IMR-90 (cell line): ENCODE results near the gene STXBP6. TPM values are rescaled to one million over a fixed set of nuclear protein-coding genes. Genes with fewer than 3 reads are reported as not detected.

ENCODE experiments used
- ATAC-seq: fragments of 200-7000 bp; cut with Tn5 transposase; 2 replicates; pipeline ENCODE4 v1.9.1; 2020; ENCODE audit warnings: low read depth, mild to moderate bottlenecking, moderate library complexity
- BruUV-seq: library from RNA; stranded (reverse); fragments of 400-500 nt; replicated peaks from 2 replicates; lab custom pipeline; 2021; lab: Mats Ljungman, UMichigan
- CTCF ChIA-PET: fragments of 300-600 bp; formaldehyde crosslinking; extraction: SDS; loops from one replicate; lab custom pipeline; 2021; ENCODE audit warnings: antibody characterized with exemption; lab: Yijun Ruan, JAX
- POLR2A ChIA-PET: fragments of 300-600 bp; sonication (Branson Sonifier 250); formaldehyde crosslinking; loops from one replicate; lab custom pipeline; 2022; ENCODE audit warnings: antibody characterized with exemption; ENCODE audit not compliant: unreplicated experiment; lab: Charles Lee
- DNase-seq: peaks from one replicate; pipeline ENCODE4 v3.0.0; 2013
- H2AFZ ChIP-seq: replicated peaks from 2 replicates; pipeline ENCODE3; 2013; ENCODE audit warnings: low read length, mild to moderate bottlenecking; ENCODE audit not compliant: poor library complexity
- H2AK5ac ChIP-seq: 2 replicates; pipeline ENCODE4 v1.6.1; 2013; ENCODE audit warnings: low read depth, low read length, inconsistent platforms
- H2AK9ac ChIP-seq: replicated peaks from 2 replicates; pipeline ENCODE3; 2013; ENCODE audit warnings: mild to moderate bottlenecking, low read depth, low read length, moderate library complexity; ENCODE audit not compliant: poor library complexity
- H2BK120ac ChIP-seq: 2 replicates; pipeline ENCODE4 v1.6.1; 2013; ENCODE audit warnings: low read depth, low read length, inconsistent platforms
- H2BK15ac ChIP-seq: 3 replicates; pipeline ENCODE4 v1.6.1; 2013; ENCODE audit warnings: low read depth, low read length, inconsistent platforms
- H2BK20ac ChIP-seq: 2 replicates; pipeline ENCODE4 v1.6.1; 2013; ENCODE audit warnings: low read depth, mild to moderate bottlenecking, inconsistent platforms, low read length, moderate library complexity
- H2BK5ac ChIP-seq: 2 replicates; pipeline ENCODE4 v1.6.1; 2013; ENCODE audit warnings: mild to moderate bottlenecking, low read depth, low read length, inconsistent platforms; ENCODE audit not compliant: poor library complexity, severe bottlenecking
- H3K14ac ChIP-seq: replicated peaks from 2 replicates; pipeline ENCODE4 v1.6.1; 2013; ENCODE audit warnings: low read depth, low read length, inconsistent platforms
- H3K18ac ChIP-seq: 2 replicates; pipeline ENCODE4 v1.6.1; 2013; ENCODE audit warnings: low read depth, low read length, control low read depth
- H3K23ac ChIP-seq: 2 replicates; pipeline ENCODE4 v1.6.1; 2013; ENCODE audit warnings: low read depth, low read length, inconsistent platforms
- H3K27ac ChIP-seq: 2 replicates; pipeline ENCODE4 v1.5.1; 2013; ENCODE audit warnings: mild to moderate bottlenecking, control low read depth, low read length; ENCODE audit not compliant: insufficient read depth
- H3K27me3 ChIP-seq: 2 replicates; pipeline ENCODE4 v1.6.1; 2013; ENCODE audit warnings: low read length; ENCODE audit not compliant: control insufficient read depth, insufficient read depth
- H3K36me3 ChIP-seq: 2 replicates; pipeline ENCODE4 v1.6.1; 2013; ENCODE audit warnings: low read length, mixed read lengths; ENCODE audit not compliant: control insufficient read depth, insufficient read depth
- H3K4ac ChIP-seq: 2 replicates; pipeline ENCODE4 v1.6.1; 2013; ENCODE audit warnings: low read depth, low read length, inconsistent platforms
- H3K4me1 ChIP-seq: 2 replicates; pipeline ENCODE4 v1.6.1; 2013; ENCODE audit warnings: low read length, mixed read lengths; ENCODE audit not compliant: control insufficient read depth, insufficient read depth
- H3K4me2 ChIP-seq: 2 replicates; pipeline ENCODE4 v1.6.1; 2013; ENCODE audit warnings: low read depth, mild to moderate bottlenecking, control low read depth, low read length, moderate library complexity
- H3K4me3 ChIP-seq: 2 replicates; pipeline ENCODE4 v1.5.1; 2013; ENCODE audit warnings: low read depth, mild to moderate bottlenecking, control low read depth, low read length, moderate library complexity; ENCODE audit not compliant: insufficient read depth
- H3K56ac ChIP-seq: 2 replicates; pipeline ENCODE4 v1.6.1; 2013; ENCODE audit warnings: low read length, inconsistent platforms; ENCODE audit not compliant: insufficient read depth; ENCODE audit errors: extremely low read depth
- H3K79me1 ChIP-seq, 2 experiments: 2 replicates each; pipeline ENCODE4 v1.6.1; 2013; ENCODE audit warnings: low read length in 2 of 2, inconsistent platforms in 1 of 2, low read depth in 1 of 2
- H3K9ac ChIP-seq: 2 replicates; pipeline ENCODE4 v1.6.1; 2013; ENCODE audit warnings: low read depth, low read length, control low read depth
- H3K9me1 ChIP-seq: 2 replicates; pipeline ENCODE4 v1.6.1; 2013; ENCODE audit warnings: low read length, inconsistent platforms; ENCODE audit not compliant: insufficient read depth
- H3K9me3 ChIP-seq: 2 replicates; pipeline ENCODE4 v1.6.1; 2013; ENCODE audit warnings: low read length; ENCODE audit not compliant: control insufficient read depth, insufficient read depth
- H4K20me1 ChIP-seq: 2 replicates; pipeline ENCODE4 v1.6.1; 2013; ENCODE audit warnings: low read length, inconsistent platforms; ENCODE audit not compliant: insufficient read depth
- H4K5ac ChIP-seq: 2 replicates; pipeline ENCODE4 v1.6.1; 2013; ENCODE audit warnings: mild to moderate bottlenecking, low read depth, low read length, control low read depth
- H4K8ac ChIP-seq, 2 experiments: 2 replicates each; pipeline ENCODE4 v1.6.1; 2013; ENCODE audit warnings: low read depth in 2 of 2, low read length in 2 of 2, control low read depth in 1 of 2, inconsistent platforms in 1 of 2
- H4K91ac ChIP-seq: 2 replicates; pipeline ENCODE4 v1.6.1; 2013; ENCODE audit warnings: low read depth, low read length, inconsistent platforms; ENCODE audit not compliant: insufficient read depth
- BHLHE40 ChIP-seq: fragments of 150-350 bp; IDR thresholded peaks from 2 replicates; pipeline ENCODE4 v1.6.1; 2016; ENCODE audit warnings: mild to moderate bottlenecking, low read depth, low read length
- CEBPB ChIP-seq: IDR thresholded peaks from 2 replicates; pipeline ENCODE4 v1.6.1; 2012; ENCODE audit warnings: low read depth, low read length, improper control_type of control experiment
- CHD1 ChIP-seq: IDR thresholded peaks from 2 replicates; pipeline ENCODE4 v1.6.1; 2012; ENCODE audit warnings: low read depth, low read length, improper control_type of control experiment
- CTCF ChIP-seq: conservative IDR thresholded peaks from 2 replicates; pipeline ENCODE4 v1.5.1; 2012; ENCODE audit warnings: mild to moderate bottlenecking, low read depth, low read length, improper control_type of control experiment
- ELK1 ChIP-seq: fragments of 150-350 bp; IDR thresholded peaks from 2 replicates; pipeline ENCODE4 v1.6.1; 2016; ENCODE audit warnings: low read depth, mild to moderate bottlenecking, low read length, moderate library complexity, borderline replicate concordance
- FOS ChIP-seq: fragments of 150-350 bp; IDR thresholded peaks from 2 replicates; pipeline ENCODE4 v1.6.1; 2016; ENCODE audit warnings: low read depth, low read length
- MAFK ChIP-seq: IDR thresholded peaks from 2 replicates; pipeline ENCODE4 v1.6.1; 2012; ENCODE audit warnings: low read depth, low read length, improper control_type of control experiment
- NFE2L2 ChIP-seq: fragments of 150-350 bp; IDR thresholded peaks from 2 replicates; pipeline ENCODE4 v1.6.1; 2016; ENCODE audit warnings: low read depth, mild to moderate bottlenecking, low read length
- RAD21 ChIP-seq: IDR thresholded peaks from 2 replicates; pipeline ENCODE4 v1.6.1; 2012; ENCODE audit warnings: low read length, improper control_type of control experiment
- RCOR1 ChIP-seq: IDR thresholded peaks from 2 replicates; pipeline ENCODE4 v1.6.1; 2012; ENCODE audit warnings: mild to moderate bottlenecking, low read length, improper control_type of control experiment; ENCODE audit not compliant: insufficient replicate concordance
- RFX5 ChIP-seq: IDR thresholded peaks from 2 replicates; pipeline ENCODE4 v1.8.0; 2012; ENCODE audit warnings: low read depth, mild to moderate bottlenecking, low read length, moderate library complexity
- SMC3 ChIP-seq: fragments of 150-350 bp; IDR thresholded peaks from 2 replicates; pipeline ENCODE4 v1.6.1; 2016; ENCODE audit warnings: low read depth, mild to moderate bottlenecking, antibody characterized with exemption, low read length, moderate library complexity
- WGBS, 2 experiments: methylation state at CpG; one replicate each; pipeline versions ENCODE4 v1.1.5 to v1.1.7; 2013; ENCODE audit warnings: missing lambda C conversion rate in 2 of 2; ENCODE audit not compliant: insufficient read length in 1 of 2; ENCODE audit errors: extremely low coverage in 2 of 2; 5-methylcytosine and 5-hydroxymethylcytosine counted together
- dilution Hi-C: fragments of 300-500 bp; cut with HindIII; formaldehyde crosslinking; loops from one replicate; pipeline ENCODE4 v1.14.3; 2018; ENCODE audit warnings: low sequenced_read_pairs; ENCODE audit not compliant: unreplicated experiment
- in situ Hi-C: fragments of 300-500 bp; cut with MboI; formaldehyde crosslinking; loops from 3 replicates; pipeline ENCODE4 v1.14.3; 2019; ENCODE audit warnings: low sequenced_read_pairs, inconsistent platforms, mixed read lengths
- intact Hi-C: fragments of 100-400 bp; cut with micrococcal nuclease; formaldehyde crosslinking; loops from 2 replicates; pipeline ENCODE4 v1.10.0; 2022
- polyA plus RNA-seq, 3 experiments: library from polyadenylated mRNA; depleted of rRNA; stranded (reverse); fragments of >200 nt; gene quantifications; 2 replicates each; pipeline ENCODE4 v1.2.3, GENCODE V29; 2012; ENCODE audit warnings: low replicate concordance in 1 of 3
- total RNA-seq: library from RNA; depleted of rRNA; stranded (reverse); fragments of >200 nt; gene quantifications from 2 replicates; pipeline ENCODE4 v1.2.3, GENCODE V29; 2012

STXBP6 gene
- total and polyA plus RNA-seq, 2 of the 4 experiments (the other 2 are of a cell fraction): 14.2 to 14.3 TPM

GRCh38 chr14:25041484-25041883, 8.5 kb downstream of the STXBP6 start:
- Histone ChIP-seq H2AK5ac (no peak overlapping the region), H3K4me2 (no peak overlapping the region), H4K91ac (no peak overlapping the region), H2AK9ac (no peak overlapping the region), H2AFZ (no peak overlapping the region), H2BK120ac (no peak overlapping the region), H4K20me1 (no peaks in the 10 kb centered on the region), H4K5ac (no peak overlapping the region), H3K4ac (no peak overlapping the region), H3K79me1 (no peaks in the 10 kb centered on the region; a peak in 2 of 4 replicates), H3K27me3 (no peaks in the 10 kb centered on the region), H3K9me1 (no peaks in the 10 kb centered on the region), H3K23ac (no peak overlapping the region), H3K4me3 (no peak overlapping the region), H3K9ac (no peak overlapping the region), H3K14ac (no peak overlapping the region), H3K36me3 (no peaks in the 10 kb centered on the region), H3K56ac (no peak overlapping the region), H2BK15ac (no peak overlapping the region), H3K27ac (no peak overlapping the region), H4K8ac (no peak overlapping the region), H3K4me1 (no peaks in the 10 kb centered on the region), H2BK20ac (no peak overlapping the region), H3K18ac (no peak overlapping the region), H2BK5ac (no peak overlapping the region), H3K9me3 (no peaks in the 10 kb centered on the region)
- no peak for ATAC-seq
- intact Hi-C loops: no loop called here
- ChIA-PET POLR2A (no interaction called here), CTCF (interaction anchor here (0.6 to 1.2 kb wide), 3 partner anchors 14 to 307 kb away, joined by 3 read pairs; no protein-coding TSS in a partner anchor)
- TF ChIP-seq RAD21: no peak
- no peak for TF ChIP-seq CEBPB
- TF ChIP-seq SMC3: no peak
- no peak for TF ChIP-seq CTCF
- no peak for TF ChIP-seq RFX5
- no peak for TF ChIP-seq MAFK
- TF ChIP-seq ELK1: no peak
- no peak for TF ChIP-seq NFE2L2
- TF ChIP-seq RCOR1: no peak
- no peak for TF ChIP-seq BHLHE40
- no peak for TF ChIP-seq FOS
- TF ChIP-seq CHD1: no peak
- in situ Hi-C loops: loop anchor here (5.0 kb wide), 1 partner anchor 224 kb away; no protein-coding TSS in a partner anchor
- DNase-seq: no peak
- 100% methylated on average over 1 of the region's 4 CpGs; no CpG with 5 or more reads in 1 of the 2 experiments for WGBS, 2 experiments
- dilution Hi-C loops: no loop called here
- BruUV-seq: no TSS peak
